Stimulated activated CD8-positive, alpha-beta memory T cell treated with anti-CD3 and anti-CD28 coated beads, Interleukin-2, amount 100 ng/mL, for 1 hour (primary cell): ENCODE results near the gene CCDC88C.

Experiments used
- DNase-seq, 2 donors: peaks; one replicate each; pipeline ENCODE4 v3.0.0-alpha.2; 2020; ENCODE audit warnings: low read depth in 2 of 2

The CCDC88C gene

GRCh38 chr14:91344096-91344495 lies 73.5 kb downstream of the CCDC88C start:
- no peak for DNase-seq

GRCh38 chr14:91343051-91343450 lies 74.6 kb downstream of the CCDC88C start:
- no peak for DNase-seq

- DNase-seq: no peak
Measured at GRCh38 chr14:91342206-91342760, 75.3 kb downstream of the CCDC88C start.

- no peak for DNase-seq
Measured at GRCh38 chr14:91341751-91342154, 75.9 kb downstream of the CCDC88C start.

- no peak for DNase-seq
Measured at GRCh38 chr14:91341334-91341733, 76.3 kb downstream of the CCDC88C start.

GRCh38 chr14:91339671-91340369 lies 77.8 kb downstream of the CCDC88C start:
- no peak for DNase-seq

- no peak for DNase-seq
Measured at GRCh38 chr14:91339076-91339475, 78.5 kb downstream of the CCDC88C start.

- DNase-seq: no peak
Measured at GRCh38 chr14:91338379-91338778, 79.2 kb downstream of the CCDC88C start.

- DNase-seq: no peak
Measured at GRCh38 chr14:91337699-91338335, 79.8 kb downstream of the CCDC88C start.

- DNase-seq: no peak
Measured at GRCh38 chr14:91336093-91336450, 81.5 kb downstream of the CCDC88C start.

GRCh38 chr14:91335191-91336092 lies 82.2 kb downstream of the CCDC88C start:
- no peak for DNase-seq

- no peak for DNase-seq
Measured at GRCh38 chr14:91333650-91334039, 84.0 kb downstream of the CCDC88C start.

- no peak for DNase-seq
Measured at GRCh38 chr14:91332986-91333649, 84.5 kb downstream of the CCDC88C start.

- DNase-seq: no peak
Measured at GRCh38 chr14:91332171-91332985, 85.2 kb downstream of the CCDC88C start.

GRCh38 chr14:91331721-91332120 lies 85.9 kb downstream of the CCDC88C start:
- DNase-seq: no peak

- DNase-seq: no peak
Measured at GRCh38 chr14:91330856-91331255, 86.8 kb downstream of the CCDC88C start.

GRCh38 chr14:91330096-91330696 lies 87.4 kb downstream of the CCDC88C start:
- no peak for DNase-seq

- DNase-seq: no peak
Measured at GRCh38 chr14:91329486-91330014, 88.1 kb downstream of the CCDC88C start.

GRCh38 chr14:91328313-91329050 lies 89.1 kb downstream of the CCDC88C start:
- no peak for DNase-seq
